ENCODE measurements around the gene CTSH.

DNA sequence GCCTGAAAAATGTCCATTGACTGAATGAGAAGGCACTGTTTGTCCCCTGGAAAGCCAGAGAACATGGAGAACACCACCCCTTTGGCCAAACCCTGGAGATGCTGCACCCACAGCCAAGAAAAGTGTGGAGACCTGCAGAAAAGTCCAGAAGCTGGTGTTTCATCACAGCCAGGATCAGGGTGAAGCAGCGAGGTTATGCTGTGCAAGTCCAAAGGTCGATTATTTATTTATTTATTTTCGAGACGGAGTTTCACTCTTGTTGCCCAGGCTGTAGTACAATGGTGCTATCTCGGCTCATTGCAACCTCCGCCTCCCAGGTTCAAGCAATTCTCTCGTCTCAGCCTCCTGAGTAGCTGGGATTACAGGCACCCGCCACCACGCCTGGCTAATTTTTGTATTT, 5.5 kb upstream of the CTSH start:
- TF ChIP-seq, protein P1, sequence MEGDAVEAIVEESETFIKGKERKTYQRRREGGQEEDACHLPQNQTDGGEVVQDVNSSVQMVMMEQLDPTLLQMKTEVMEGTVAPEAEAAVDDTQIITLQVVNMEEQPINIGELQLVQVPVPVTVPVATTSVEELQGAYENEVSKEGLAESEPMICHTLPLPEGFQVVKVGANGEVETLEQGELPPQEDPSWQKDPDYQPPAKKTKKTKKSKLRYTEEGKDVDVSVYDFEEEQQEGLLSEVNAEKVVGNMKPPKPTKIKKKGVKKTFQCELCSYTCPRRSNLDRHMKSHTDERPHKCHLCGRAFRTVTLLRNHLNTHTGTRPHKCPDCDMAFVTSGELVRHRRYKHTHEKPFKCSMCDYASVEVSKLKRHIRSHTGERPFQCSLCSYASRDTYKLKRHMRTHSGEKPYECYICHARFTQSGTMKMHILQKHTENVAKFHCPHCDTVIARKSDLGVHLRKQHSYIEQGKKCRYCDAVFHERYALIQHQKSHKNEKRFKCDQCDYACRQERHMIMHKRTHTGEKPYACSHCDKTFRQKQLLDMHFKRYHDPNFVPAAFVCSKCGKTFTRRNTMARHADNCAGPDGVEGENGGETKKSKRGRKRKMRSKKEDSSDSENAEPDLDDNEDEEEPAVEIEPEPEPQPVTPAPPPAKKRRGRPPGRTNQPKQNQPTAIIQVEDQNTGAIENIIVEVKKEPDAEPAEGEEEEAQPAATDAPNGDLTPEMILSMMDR (optimal IDR thresholded peaks at IDR 0.05 in 1 of 3, IDR thresholded peaks at IDR 0.05 in 1 of 3, conservative IDR thresholded peaks at IDR 0.05 in 1 of 3; ENCODE audit: extremely low read depth in 1 of 3, insufficient read depth in 2 of 3, low read length in 3 of 3) = no peak
- TF ChIP-seq EZH2 (IDR thresholded peaks at IDR 0.05; ENCODE audit: low read length) = no peak

Measured in keratinocyte (primary cell).